ENCODE results near the gene CEP162. TPM values are rescaled to one million over a fixed set of nuclear protein-coding genes. Genes with fewer than 3 reads are reported as not detected.

CEP162 gene
- total and polyA plus RNA-seq, 2 experiments from 2014 or later, result 9.2 to 15.4 TPM

DNA sequence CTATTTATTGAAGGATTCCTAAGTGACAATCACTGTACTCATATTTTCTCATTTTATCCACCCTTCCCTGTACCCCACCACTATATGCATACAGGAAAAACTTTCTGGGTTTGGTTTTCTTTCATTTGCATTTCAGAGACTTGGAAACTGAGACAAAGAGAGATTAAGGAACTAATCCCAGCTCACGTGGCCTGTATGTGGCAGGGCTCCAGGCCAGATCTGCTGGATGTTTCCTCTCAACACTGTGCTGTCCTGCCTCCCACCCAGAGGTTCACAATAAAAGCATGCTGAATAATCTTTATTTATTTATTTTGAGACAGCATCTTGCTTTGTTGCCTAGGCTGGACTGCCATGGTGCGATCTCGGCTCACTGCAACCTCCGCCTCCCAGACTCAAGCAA lies 50.2 kb downstream of the CEP162 start:
- H3K27me3 Mint-ChIP-seq (ENCODE audit: insufficient read depth, low read depth, poor library complexity), result no peaks in the 10 kb centered on the region
- Histone ChIP-seq H3K27me3 (ENCODE audit: insufficient read depth) (no peaks in the 10 kb centered on the region), H3K36me3 (ENCODE audit: insufficient read depth) (peaks cover 8% of the 10 kb centered on the region), H3K27ac (ENCODE audit: low read depth) (no peak overlapping the region), H3K4me1 (ENCODE audit: insufficient read depth) (no peaks in the 10 kb centered on the region), H3K4me2 (no peak overlapping the region), H3K4me3 (no peak overlapping the region), H2AFZ (no peak overlapping the region), H3F3A (replicated peaks; ENCODE audit: low read depth) (no peaks in the 10 kb centered on the region), H3K79me2 (replicated peaks; ENCODE audit: insufficient read depth) (no peaks in the 10 kb centered on the region), H3K9me2 (ENCODE audit: insufficient read depth) (no peaks in the 10 kb centered on the region), H4K20me1 (replicated peaks; ENCODE audit: insufficient read depth) (no peaks in the 10 kb centered on the region; the same call in 1 of the 2 replicates)
- no peak overlapping the region for H3K27ac Mint-ChIP-seq
- no peak overlapping the region for H3K4me3 Mint-ChIP-seq
- H3K9me3 Mint-ChIP-seq, result no peaks in the 10 kb centered on the region; the same call in 2 of the 3 replicates
- H3K4me1 Mint-ChIP-seq, result no peaks in the 10 kb centered on the region
- TF ChIP-seq JUNB (IDR thresholded peaks at IDR 0.05; ENCODE audit: unreplicated experiment), result no peak
- no peak for TF ChIP-seq ZNF331 (CRISPR knock-in tag; IDR thresholded peaks at IDR 0.05; ENCODE audit: low read depth)
- TF ChIP-seq ETS1 (IDR thresholded peaks at IDR 0.05), result no peak
- no peak for TF ChIP-seq ZNF462 (CRISPR knock-in tag; IDR thresholded peaks at IDR 0.05)
- TF ChIP-seq NANOG (IDR thresholded peaks at IDR 0.05; ENCODE audit: borderline replicate concordance), result no peak
- TF ChIP-seq POLR2AphosphoS5 (IDR thresholded peaks at IDR 0.05; ENCODE audit: low read depth), result no peak
- TF ChIP-seq, protein P1, sequence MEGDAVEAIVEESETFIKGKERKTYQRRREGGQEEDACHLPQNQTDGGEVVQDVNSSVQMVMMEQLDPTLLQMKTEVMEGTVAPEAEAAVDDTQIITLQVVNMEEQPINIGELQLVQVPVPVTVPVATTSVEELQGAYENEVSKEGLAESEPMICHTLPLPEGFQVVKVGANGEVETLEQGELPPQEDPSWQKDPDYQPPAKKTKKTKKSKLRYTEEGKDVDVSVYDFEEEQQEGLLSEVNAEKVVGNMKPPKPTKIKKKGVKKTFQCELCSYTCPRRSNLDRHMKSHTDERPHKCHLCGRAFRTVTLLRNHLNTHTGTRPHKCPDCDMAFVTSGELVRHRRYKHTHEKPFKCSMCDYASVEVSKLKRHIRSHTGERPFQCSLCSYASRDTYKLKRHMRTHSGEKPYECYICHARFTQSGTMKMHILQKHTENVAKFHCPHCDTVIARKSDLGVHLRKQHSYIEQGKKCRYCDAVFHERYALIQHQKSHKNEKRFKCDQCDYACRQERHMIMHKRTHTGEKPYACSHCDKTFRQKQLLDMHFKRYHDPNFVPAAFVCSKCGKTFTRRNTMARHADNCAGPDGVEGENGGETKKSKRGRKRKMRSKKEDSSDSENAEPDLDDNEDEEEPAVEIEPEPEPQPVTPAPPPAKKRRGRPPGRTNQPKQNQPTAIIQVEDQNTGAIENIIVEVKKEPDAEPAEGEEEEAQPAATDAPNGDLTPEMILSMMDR (conservative IDR thresholded peaks at IDR 0.05; ENCODE audit: low read depth in 2 of 2), result no peak
- no peak for TF ChIP-seq EZH2phosphoT487 (IDR thresholded peaks at IDR 0.05; ENCODE audit: unreplicated experiment)
- no peak for TF ChIP-seq ZNF114 (CRISPR knock-in tag; IDR thresholded peaks at IDR 0.05)
- no peak for TF ChIP-seq CREB1 (CRISPR knock-in tag; IDR thresholded peaks at IDR 0.05; ENCODE audit: low read depth)
- TF ChIP-seq, protein P2, sequence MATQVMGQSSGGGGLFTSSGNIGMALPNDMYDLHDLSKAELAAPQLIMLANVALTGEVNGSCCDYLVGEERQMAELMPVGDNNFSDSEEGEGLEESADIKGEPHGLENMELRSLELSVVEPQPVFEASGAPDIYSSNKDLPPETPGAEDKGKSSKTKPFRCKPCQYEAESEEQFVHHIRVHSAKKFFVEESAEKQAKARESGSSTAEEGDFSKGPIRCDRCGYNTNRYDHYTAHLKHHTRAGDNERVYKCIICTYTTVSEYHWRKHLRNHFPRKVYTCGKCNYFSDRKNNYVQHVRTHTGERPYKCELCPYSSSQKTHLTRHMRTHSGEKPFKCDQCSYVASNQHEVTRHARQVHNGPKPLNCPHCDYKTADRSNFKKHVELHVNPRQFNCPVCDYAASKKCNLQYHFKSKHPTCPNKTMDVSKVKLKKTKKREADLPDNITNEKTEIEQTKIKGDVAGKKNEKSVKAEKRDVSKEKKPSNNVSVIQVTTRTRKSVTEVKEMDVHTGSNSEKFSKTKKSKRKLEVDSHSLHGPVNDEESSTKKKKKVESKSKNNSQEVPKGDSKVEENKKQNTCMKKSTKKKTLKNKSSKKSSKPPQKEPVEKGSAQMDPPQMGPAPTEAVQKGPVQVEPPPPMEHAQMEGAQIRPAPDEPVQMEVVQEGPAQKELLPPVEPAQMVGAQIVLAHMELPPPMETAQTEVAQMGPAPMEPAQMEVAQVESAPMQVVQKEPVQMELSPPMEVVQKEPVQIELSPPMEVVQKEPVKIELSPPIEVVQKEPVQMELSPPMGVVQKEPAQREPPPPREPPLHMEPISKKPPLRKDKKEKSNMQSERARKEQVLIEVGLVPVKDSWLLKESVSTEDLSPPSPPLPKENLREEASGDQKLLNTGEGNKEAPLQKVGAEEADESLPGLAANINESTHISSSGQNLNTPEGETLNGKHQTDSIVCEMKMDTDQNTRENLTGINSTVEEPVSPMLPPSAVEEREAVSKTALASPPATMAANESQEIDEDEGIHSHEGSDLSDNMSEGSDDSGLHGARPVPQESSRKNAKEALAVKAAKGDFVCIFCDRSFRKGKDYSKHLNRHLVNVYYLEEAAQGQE (IDR thresholded peaks at IDR 0.05; ENCODE audit: unreplicated experiment), result no peak
- no peak for TF ChIP-seq STAT1 (IDR thresholded peaks at IDR 0.05; ENCODE audit: unreplicated experiment)
- no peak for TF ChIP-seq EZH2 (IDR thresholded peaks at IDR 0.05; ENCODE audit: low read depth, unreplicated experiment)
- H3K36me3 Mint-ChIP-seq (ENCODE audit: low read depth), result peaks cover 16% of the 10 kb centered on the region; the same call in 2 of the 3 replicates
- DNase-seq (ENCODE audit: low spot score) (no peak), ATAC-seq (no peak)
